ENCODE data around the gene RCCD1.

GRCh38 chr15:90967206-90967605, 12.5 kb downstream of the RCCD1 start:
- TF ChIP-seq ATF3 (IDR thresholded peaks at IDR 0.05), result no peak
- no peak for TF ChIP-seq CTCF (IDR thresholded peaks at IDR 0.05; ENCODE audit: low read depth, low read length, missing input control)
